ENCODE data around the gene TBX10. TPM values are rescaled to one million over a fixed set of nuclear protein-coding genes. Genes with fewer than 3 reads are reported as not detected.
"Not testable (repeated sequence)": the region's sequence is repeated elsewhere in the genome, so short reads cannot be mapped to it uniquely, and the experiment has no call there.

TBX10 gene
- total and polyA plus RNA-seq, 2 of the 8 experiments (the other 6 are each of a cell fraction or from before 2014, with no cell fraction given), result 0.09 TPM; not detected in 1

- no peak for TF ChIP-seq PHF8 (conservative IDR thresholded peaks at IDR 0.05; ENCODE audit: low read depth, low read length)
Observed at GRCh38 chr11:67687986-67688385, 48.4 kb upstream of the TBX10 start (continued).

- H4K8ac ChIP-seq (ENCODE audit: extremely low read depth, insufficient read depth, low read length); FAIRE-seq: not testable (repeated sequence)
- CTCF ChIA-PET (ENCODE audit: partially characterized antibody), result interaction anchor here (0.7 to 1.5 kb wide), 7 partner anchors 12 to 114 kb away, joined by 3 to 5 read pairs (median 4); no protein-coding TSS in a partner anchor
Observed at GRCh38 chr11:67685641-67686332, 46.2 kb upstream of the TBX10 start.

More at GRCh38 chr11:67685641-67686332, 46.2 kb upstream of the TBX10 start:
- H2AK5ac ChIP-seq (ENCODE audit: low read depth, low read length); H3K9me3 ChIP-seq (ENCODE audit: insufficient read depth in 2 of 2, low read depth in 1 of 2, low read length in 1 of 2); H3K27ac ChIP-seq (ENCODE audit: low read depth, low read length); H4K20me1 ChIP-seq (replicated peaks in 1 of 2; ENCODE audit: control insufficient read depth in 1 of 2, insufficient read depth in 2 of 2, low read length in 2 of 2); H3K23me2 ChIP-seq (ENCODE audit: low read depth, low read length); H4K91ac ChIP-seq (replicated peaks; ENCODE audit: insufficient read length, low read length); H3K36me3 ChIP-seq (ENCODE audit: control insufficient read depth in 2 of 4, insufficient read depth in 4 of 4, low read length in 3 of 4); H3K4me2 ChIP-seq (ENCODE audit: insufficient read depth in 1 of 2, low read depth in 2 of 2, low read length in 2 of 2); H3K23ac ChIP-seq (ENCODE audit: insufficient read length); H3K4ac ChIP-seq (replicated peaks; ENCODE audit: insufficient read length, low read depth, low read length); DNase-seq (ENCODE audit: low read depth in 1 of 2, low spot score in 2 of 2); H4K5ac ChIP-seq (ENCODE audit: insufficient read length, low read depth, low read length); H2BK20ac ChIP-seq (ENCODE audit: low read length); H2AFZ ChIP-seq (ENCODE audit: low read length); H3K14ac ChIP-seq (ENCODE audit: insufficient read length); H3K27me3 ChIP-seq (replicated peaks in 1 of 4; ENCODE audit: control insufficient read depth in 3 of 4, extremely low read depth in 1 of 4, insufficient read depth in 3 of 4, low read length in 3 of 4); H2BK120ac ChIP-seq (replicated peaks; ENCODE audit: low read depth, low read length); H3K4me3 ChIP-seq (ENCODE audit: extremely low read depth in 1 of 4, insufficient read depth in 2 of 4, low read depth in 3 of 4, low read length in 4 of 4); H3K9ac ChIP-seq (replicated peaks in 1 of 4; ENCODE audit: extremely low read depth in 1 of 4, low read depth in 3 of 4, low read length in 3 of 4); H3K79me2 ChIP-seq (ENCODE audit: control insufficient read depth in 1 of 2, insufficient read depth in 2 of 2, low read length in 2 of 2); H2BK15ac ChIP-seq (ENCODE audit: low read length); POLR2A ChIA-PET (ENCODE audit: partially characterized antibody); H3K18ac ChIP-seq (ENCODE audit: extremely low read depth, low read length); H2BK12ac ChIP-seq (ENCODE audit: low read depth, low read length); H2BK5ac ChIP-seq (ENCODE audit: low read depth, low read length); H3K4me1 ChIP-seq (replicated peaks in 1 of 4; ENCODE audit: control insufficient read depth in 3 of 4, insufficient read depth in 4 of 4, low read length in 3 of 4); H3K56ac ChIP-seq (replicated peaks; ENCODE audit: insufficient read length, low read depth, low read length); H3K79me1 ChIP-seq (ENCODE audit: low read depth, low read length): not testable (repeated sequence)
- 86% methylated on average over 8 of the region's 8 CpGs; no CpG with 5 or more reads in 1 of the 2 experiments for WGBS, 2 experiments (ENCODE audit: extremely low coverage in 1 of 2, insufficient coverage in 1 of 2, insufficient read length in 1 of 2, insufficient replicate concordance in 2 of 2, low coverage in 1 of 2, low lambda C conversion rate in 2 of 2, missing lambda C conversion rate in 1 of 2)
